B cell (primary cell): ENCODE results near the gene BCOR.

ENCODE experiments used
- CTCF ChIP-seq: fragments of 200-600 bp; IDR thresholded peaks from one replicate; pipeline ENCODE4 v1.8.0; 2022; ENCODE audit warnings: antibody characterized with exemption, mild to moderate bottlenecking
- EZH2 ChIP-seq: IDR thresholded peaks from 2 replicates; pipeline ENCODE4 v1.6.1; 2012; ENCODE audit warnings: borderline replicate concordance, low read depth, mild to moderate bottlenecking, moderate library complexity, low read length; ENCODE audit not compliant: insufficient read depth, poor library complexity, severe bottlenecking

DNA sequence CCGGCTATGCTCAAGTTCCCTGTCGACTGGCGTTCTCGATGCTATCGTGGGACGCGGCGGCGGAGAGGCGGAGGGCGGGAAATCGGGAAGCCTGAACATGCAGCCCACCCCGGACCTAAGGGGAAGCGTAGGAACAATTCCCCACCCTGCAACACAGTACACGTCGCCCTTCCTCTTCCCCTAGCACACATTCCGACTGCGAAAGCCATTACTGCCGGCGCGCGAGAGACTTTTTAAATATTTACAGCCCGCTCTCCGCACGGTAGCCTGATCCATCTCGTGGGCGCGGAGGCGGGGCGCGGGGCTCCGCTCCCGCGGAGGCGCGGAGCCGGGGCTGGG, 48.1 kb upstream of the BCOR start:
- TF ChIP-seq CTCF (no peak), EZH2 (no peak)
